Smooth muscle cell (in vitro differentiated cells): ENCODE results near the gene FRA10AC1. TPM values are rescaled to one million over a fixed set of nuclear protein-coding genes. Genes with fewer than 3 reads are reported as not detected.

Experiments used
- DNase-seq: peaks from one replicate; lab custom pipeline; 2025; ENCODE audit not compliant: unreplicated experiment; lab: John Stamatoyannopoulos, UW
- H2AFZ ChIP-seq: fragments of 200-600 bp; sonication (generic); 2 replicates; pipeline ENCODE4 v1.6.0; 2016; ENCODE audit warnings: antibody characterized with exemption, low read depth, mild to moderate bottlenecking
- H3F3A ChIP-seq: fragments of 200-600 bp; sonication (generic); 2 replicates; pipeline ENCODE4 v1.6.0; 2017; ENCODE audit warnings: antibody characterized with exemption, low read depth
- H3K27ac ChIP-seq: fragments of 200-600 bp; sonication (generic); 2 replicates; pipeline ENCODE4 v1.5.1; 2016; ENCODE audit warnings: low read depth, mild to moderate bottlenecking
- H3K27me3 ChIP-seq: fragments of 200-600 bp; sonication (generic); 2 replicates; pipeline ENCODE4 v1.6.1; 2016; ENCODE audit warnings: low read depth, mild to moderate bottlenecking
- H3K36me3 ChIP-seq: fragments of 200-600 bp; sonication (generic); 2 replicates; pipeline ENCODE4 v1.5.1; 2016; ENCODE audit warnings: low read depth
- H3K4me1 ChIP-seq: fragments of 200-600 bp; sonication (generic); 2 replicates; pipeline ENCODE4 v1.5.1; 2016; ENCODE audit warnings: low read depth
- H3K4me2 ChIP-seq: fragments of 200-600 bp; sonication (generic); 2 replicates; pipeline ENCODE4 v1.6.0; 2016; ENCODE audit warnings: mild to moderate bottlenecking
- H3K4me3 ChIP-seq: fragments of 200-600 bp; sonication (generic); 2 replicates; pipeline ENCODE4 v1.5.1; 2016; ENCODE audit warnings: mild to moderate bottlenecking
- H3K79me2 ChIP-seq: fragments of 200-600 bp; sonication (generic); 2 replicates; pipeline ENCODE4 v1.6.0; 2016; ENCODE audit warnings: low read depth, mild to moderate bottlenecking
- H3K9ac ChIP-seq: fragments of 200-600 bp; sonication (generic); 2 replicates; pipeline ENCODE4 v1.6.0; 2016; ENCODE audit warnings: low read depth
- H3K9me3 ChIP-seq: fragments of 200-600 bp; sonication (generic); replicated peaks from 2 replicates; pipeline ENCODE4 v1.5.1; 2016; ENCODE audit warnings: low read depth
- H4K20me1 ChIP-seq: fragments of 200-600 bp; sonication (generic); 2 replicates; pipeline ENCODE4 v1.6.0; 2016; ENCODE audit warnings: low read depth
- WGBS: methylation state at CpG from one replicate; pipeline ENCODE4 v1.1.7; 2016; ENCODE audit warnings: low lambda C conversion rate; 5-methylcytosine and 5-hydroxymethylcytosine counted together
- polyA plus RNA-seq: library from polyadenylated mRNA; unstranded; fragments of >200 nt; fragmentation: Nextera tagmentation; extraction: Ambion mirVana; gene quantifications from 2 replicates; pipeline ENCODE4 v1.2.1, GENCODE V29; 2016
- total RNA-seq: library from RNA; depleted of rRNA; stranded (reverse); fragments of >200 nt; gene quantifications from 2 replicates; pipeline ENCODE4 v1.2.3, GENCODE V29; 2014
- TF ChIP-seq, protein P1 (sequence below): fragments of 200-600 bp; sonication (generic); IDR thresholded peaks from 2 replicates; pipeline ENCODE4 v1.5.1; 2017; ENCODE audit warnings: borderline replicate concordance, mild to moderate bottlenecking, antibody characterized with exemption; ENCODE audit not compliant: insufficient read depth, poor library complexity, severe bottlenecking

FRA10AC1 gene
- total and polyA plus RNA-seq, 2 experiments from 2014 or later = 11.2 to 12.3 TPM

DNA sequence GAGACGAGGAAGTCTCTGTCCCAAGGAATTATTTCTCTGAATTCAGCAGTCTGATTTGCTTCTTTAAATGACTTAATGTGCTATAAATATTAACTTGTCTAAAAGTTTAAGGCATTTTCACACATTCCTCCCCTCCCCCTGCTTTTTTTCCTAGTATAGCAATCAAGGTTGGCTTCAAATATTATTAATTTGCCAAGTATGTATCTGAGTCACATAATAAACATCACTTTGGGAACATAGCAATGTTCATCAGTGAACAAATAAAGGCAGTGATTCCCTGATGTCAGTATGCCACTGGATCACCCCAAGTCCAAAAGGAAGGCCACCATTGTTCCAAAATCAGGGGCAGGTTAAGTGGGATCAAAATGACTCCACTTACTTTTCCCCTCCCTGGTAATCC, 49.5 kb downstream of the FRA10AC1 start:
- Histone ChIP-seq H2AFZ (no peak overlapping the region), H3K27ac (no peak overlapping the region), H3K9me3 (no peaks in the 10 kb centered on the region), H3K4me2 (no peak overlapping the region), H3K79me2 (no peaks in the 10 kb centered on the region), H3K4me3 (no peak overlapping the region), H3F3A (no peaks in the 10 kb centered on the region), H3K4me1 (no peaks in the 10 kb centered on the region), H3K27me3 (no peaks in the 10 kb centered on the region), H3K36me3 (no peaks in the 10 kb centered on the region), H3K9ac (no peak overlapping the region), H4K20me1 (no peaks in the 10 kb centered on the region)
- no peak for DNase-seq
- TF ChIP-seq, protein P1, sequence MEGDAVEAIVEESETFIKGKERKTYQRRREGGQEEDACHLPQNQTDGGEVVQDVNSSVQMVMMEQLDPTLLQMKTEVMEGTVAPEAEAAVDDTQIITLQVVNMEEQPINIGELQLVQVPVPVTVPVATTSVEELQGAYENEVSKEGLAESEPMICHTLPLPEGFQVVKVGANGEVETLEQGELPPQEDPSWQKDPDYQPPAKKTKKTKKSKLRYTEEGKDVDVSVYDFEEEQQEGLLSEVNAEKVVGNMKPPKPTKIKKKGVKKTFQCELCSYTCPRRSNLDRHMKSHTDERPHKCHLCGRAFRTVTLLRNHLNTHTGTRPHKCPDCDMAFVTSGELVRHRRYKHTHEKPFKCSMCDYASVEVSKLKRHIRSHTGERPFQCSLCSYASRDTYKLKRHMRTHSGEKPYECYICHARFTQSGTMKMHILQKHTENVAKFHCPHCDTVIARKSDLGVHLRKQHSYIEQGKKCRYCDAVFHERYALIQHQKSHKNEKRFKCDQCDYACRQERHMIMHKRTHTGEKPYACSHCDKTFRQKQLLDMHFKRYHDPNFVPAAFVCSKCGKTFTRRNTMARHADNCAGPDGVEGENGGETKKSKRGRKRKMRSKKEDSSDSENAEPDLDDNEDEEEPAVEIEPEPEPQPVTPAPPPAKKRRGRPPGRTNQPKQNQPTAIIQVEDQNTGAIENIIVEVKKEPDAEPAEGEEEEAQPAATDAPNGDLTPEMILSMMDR = no peak
- WGBS = 84% methylated on average over 1 of the region's 1 CpG

GRCh38 chr10:93639791-93640190, 62.6 kb downstream of the FRA10AC1 start:
- Histone ChIP-seq H3K27me3 (no peaks in the 10 kb centered on the region), H3K4me2 (no peak overlapping the region), H3K79me2 (no peaks in the 10 kb centered on the region), H3F3A (no peaks in the 10 kb centered on the region), H3K4me3 (no peak overlapping the region), H3K9ac (no peak overlapping the region), H2AFZ (no peak overlapping the region), H4K20me1 (no peaks in the 10 kb centered on the region), H3K9me3 (no peaks in the 10 kb centered on the region), H3K4me1 (no peaks in the 10 kb centered on the region), H3K36me3 (no peaks in the 10 kb centered on the region), H3K27ac (no peak overlapping the region)
- DNase-seq = no peak
- WGBS = 93% methylated on average over 7 of the region's 7 CpGs
- TF ChIP-seq, protein P1 = no peak

- Histone ChIP-seq H2AFZ (no peak overlapping the region), H3K9ac (no peak overlapping the region), H3F3A (no peaks in the 10 kb centered on the region), H3K79me2 (no peaks in the 10 kb centered on the region), H3K36me3 (no peaks in the 10 kb centered on the region), H3K27ac (no peak overlapping the region), H3K27me3 (no peaks in the 10 kb centered on the region), H3K9me3 (no peaks in the 10 kb centered on the region), H3K4me2 (no peak overlapping the region), H3K4me1 (no peaks in the 10 kb centered on the region), H3K4me3 (no peak overlapping the region), H4K20me1 (no peaks in the 10 kb centered on the region)
- DNase-seq = no peak
- TF ChIP-seq, protein P1 = no peak
- WGBS = 81% methylated on average over 15 of the region's 15 CpGs
These were observed 71.5 kb downstream of the FRA10AC1 start for GRCh38 chr10:93630625-93631557.
